ENCODE data around the gene RNF223.

The RNF223 gene

DNA sequence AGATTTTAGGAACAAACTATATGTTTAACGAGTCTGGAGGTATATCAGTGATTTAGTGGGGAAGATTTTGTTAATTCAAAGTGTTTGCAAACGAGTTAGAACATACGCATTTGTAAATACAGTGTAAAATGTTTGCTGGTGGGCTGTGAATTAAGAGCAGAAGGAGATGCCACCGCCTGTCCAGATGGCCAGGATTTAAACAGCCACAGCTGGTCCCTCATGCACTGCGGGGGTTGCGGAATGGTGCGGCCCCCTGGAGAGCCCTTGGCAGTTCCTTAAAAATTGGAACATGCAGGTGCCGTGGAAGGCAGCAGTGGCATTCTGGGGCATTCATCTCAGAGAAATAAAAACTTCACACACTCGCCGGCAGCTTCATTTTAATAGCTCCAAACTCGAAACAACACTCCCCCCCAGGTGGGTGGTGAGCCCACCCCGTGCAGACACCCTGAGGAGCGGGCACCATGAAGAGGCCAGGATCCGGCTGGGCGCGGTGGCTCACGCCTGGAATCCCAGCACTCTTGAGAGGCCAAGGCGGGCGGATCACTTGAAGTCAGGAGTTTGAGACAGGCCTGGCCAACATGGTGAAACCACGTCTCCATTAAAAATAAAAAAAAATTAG lies 45.3 kb upstream of the RNF223 start:
- no peaks in the 10 kb centered on the region for H3F3A ChIP-seq (ENCODE audit: insufficient read depth, low read length)
- no peak overlapping the region for H3K9ac ChIP-seq (ENCODE audit: low read length)
- no peak for TF ChIP-seq EZH2 (IDR thresholded peaks at IDR 0.05; ENCODE audit: borderline replicate concordance, low read length)
- TF ChIP-seq, protein P1, sequence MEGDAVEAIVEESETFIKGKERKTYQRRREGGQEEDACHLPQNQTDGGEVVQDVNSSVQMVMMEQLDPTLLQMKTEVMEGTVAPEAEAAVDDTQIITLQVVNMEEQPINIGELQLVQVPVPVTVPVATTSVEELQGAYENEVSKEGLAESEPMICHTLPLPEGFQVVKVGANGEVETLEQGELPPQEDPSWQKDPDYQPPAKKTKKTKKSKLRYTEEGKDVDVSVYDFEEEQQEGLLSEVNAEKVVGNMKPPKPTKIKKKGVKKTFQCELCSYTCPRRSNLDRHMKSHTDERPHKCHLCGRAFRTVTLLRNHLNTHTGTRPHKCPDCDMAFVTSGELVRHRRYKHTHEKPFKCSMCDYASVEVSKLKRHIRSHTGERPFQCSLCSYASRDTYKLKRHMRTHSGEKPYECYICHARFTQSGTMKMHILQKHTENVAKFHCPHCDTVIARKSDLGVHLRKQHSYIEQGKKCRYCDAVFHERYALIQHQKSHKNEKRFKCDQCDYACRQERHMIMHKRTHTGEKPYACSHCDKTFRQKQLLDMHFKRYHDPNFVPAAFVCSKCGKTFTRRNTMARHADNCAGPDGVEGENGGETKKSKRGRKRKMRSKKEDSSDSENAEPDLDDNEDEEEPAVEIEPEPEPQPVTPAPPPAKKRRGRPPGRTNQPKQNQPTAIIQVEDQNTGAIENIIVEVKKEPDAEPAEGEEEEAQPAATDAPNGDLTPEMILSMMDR (IDR thresholded peaks at IDR 0.05; ENCODE audit: low read length) = no peak
- 0 out of 2 replicates have a peak, but pooled peaks cover under 1% of the 10 kb centered on the region for H3K9me3 ChIP-seq (ENCODE audit: low read length)
- no peaks in the 10 kb centered on the region for H3K36me3 ChIP-seq (ENCODE audit: insufficient read depth, low read length)
- peaks cover 10% of the 10 kb centered on the region for H3K27me3 ChIP-seq (ENCODE audit: insufficient read depth, low read length)
- no peak overlapping the region for H3K27ac ChIP-seq (ENCODE audit: low read depth, low read length, poor library complexity, severe bottlenecking)
- H3K4me2 ChIP-seq (ENCODE audit: low read length) = no peak overlapping the region
- H3K9me2 ChIP-seq (ENCODE audit: low read depth, low read length) = no peaks in the 10 kb centered on the region
- H4K20me1 ChIP-seq (ENCODE audit: insufficient read depth, low read length) = no peaks in the 10 kb centered on the region
- H3K79me2 ChIP-seq (ENCODE audit: insufficient read depth, low read length) = no peaks in the 10 kb centered on the region
- peaks cover 11% of the 10 kb centered on the region for H3K4me1 ChIP-seq (ENCODE audit: insufficient read depth, low read length, severe bottlenecking)
- no peak overlapping the region for H3K4me3 ChIP-seq (ENCODE audit: low read depth, low read length, poor library complexity, severe bottlenecking)
- no peak overlapping the region for H2AFZ ChIP-seq (ENCODE audit: low read length)

DNA sequence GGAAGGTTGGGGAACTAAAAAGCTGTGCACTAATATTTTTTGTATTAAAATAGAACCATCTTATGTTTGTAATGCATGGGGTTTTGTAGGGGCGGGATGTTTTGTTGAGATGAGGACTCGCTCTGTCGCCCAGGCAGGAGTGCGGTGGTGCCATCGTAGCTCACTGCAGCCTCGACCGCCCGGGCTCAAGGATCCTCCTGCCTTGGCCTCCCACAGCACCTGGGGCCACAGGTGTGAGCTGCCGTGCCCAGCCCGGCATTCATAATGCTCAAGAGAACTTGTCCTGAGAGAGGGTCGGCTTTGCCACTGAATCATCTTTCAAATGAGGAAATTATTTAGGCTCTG lies 44.7 kb upstream of the RNF223 start:
- Histone ChIP-seq H3K36me3 (ENCODE audit: insufficient read depth, low read length) (no peaks in the 10 kb centered on the region), H3K9me3 (ENCODE audit: low read length) (0 out of 2 replicates have a peak, but pooled peaks cover 4% of the 10 kb centered on the region), H3K9me2 (ENCODE audit: low read depth, low read length) (no peaks in the 10 kb centered on the region), H3K4me1 (ENCODE audit: insufficient read depth, low read length, severe bottlenecking) (peaks cover 11% of the 10 kb centered on the region), H3K79me2 (ENCODE audit: insufficient read depth, low read length) (no peaks in the 10 kb centered on the region), H3F3A (ENCODE audit: insufficient read depth, low read length) (no peaks in the 10 kb centered on the region), H2AFZ (ENCODE audit: low read length) (no peak overlapping the region), H3K4me3 (ENCODE audit: low read depth, low read length, poor library complexity, severe bottlenecking) (no peak overlapping the region), H3K4me2 (ENCODE audit: low read length) (no peak overlapping the region), H3K27ac (ENCODE audit: low read depth, low read length, poor library complexity, severe bottlenecking) (no peak overlapping the region), H3K27me3 (ENCODE audit: insufficient read depth, low read length) (peaks cover 10% of the 10 kb centered on the region; the same call in 1 of the 2 replicates), H3K9ac (ENCODE audit: low read length) (no peak overlapping the region), H4K20me1 (ENCODE audit: insufficient read depth, low read length) (no peaks in the 10 kb centered on the region)
- TF ChIP-seq EZH2 (IDR thresholded peaks at IDR 0.05; ENCODE audit: borderline replicate concordance, low read length) = no peak
- TF ChIP-seq, protein P1 (IDR thresholded peaks at IDR 0.05; ENCODE audit: low read length) = no peak

GRCh38 chr1:1118011-1118875 lies 44.1 kb upstream of the RNF223 start:
- peaks cover 3% of the 10 kb centered on the region for H3K36me3 ChIP-seq (ENCODE audit: insufficient read depth, low read length)
- H3K4me1 ChIP-seq (ENCODE audit: insufficient read depth, low read length, severe bottlenecking) = peaks cover 11% of the 10 kb centered on the region
- H3K27ac ChIP-seq (ENCODE audit: low read depth, low read length, poor library complexity, severe bottlenecking) = no peak overlapping the region
- H4K20me1 ChIP-seq (ENCODE audit: insufficient read depth, low read length) = no peaks in the 10 kb centered on the region
- H3K79me2 ChIP-seq (ENCODE audit: insufficient read depth, low read length) = no peaks in the 10 kb centered on the region
- TF ChIP-seq EZH2 (IDR thresholded peaks at IDR 0.05; ENCODE audit: borderline replicate concordance, low read length) = no peak
- TF ChIP-seq, protein P1 (IDR thresholded peaks at IDR 0.05; ENCODE audit: low read length) = no peak
- H3K27me3 ChIP-seq (ENCODE audit: insufficient read depth, low read length) = peaks cover 10% of the 10 kb centered on the region; the same call in 1 of the 2 replicates
- H3K9me3 ChIP-seq (ENCODE audit: low read length) = 0 out of 2 replicates have a peak, but pooled peaks cover 4% of the 10 kb centered on the region
- no peaks in the 10 kb centered on the region for H3F3A ChIP-seq (ENCODE audit: insufficient read depth, low read length)
- no peak overlapping the region for H2AFZ ChIP-seq (ENCODE audit: low read length)
- no peak overlapping the region for H3K4me2 ChIP-seq (ENCODE audit: low read length)
- H3K9ac ChIP-seq (ENCODE audit: low read length) = no peak overlapping the region
- no peaks in the 10 kb centered on the region for H3K9me2 ChIP-seq (ENCODE audit: low read depth, low read length)
- no peak overlapping the region for H3K4me3 ChIP-seq (ENCODE audit: low read depth, low read length, poor library complexity, severe bottlenecking)

Measured in OCI-LY1 (cell line).